22Rv1 (cell line): ENCODE measurements around the gene NDUFA13.

Experiments
- CTCF ChIP-seq: fragments of 450-650 bp; IDR thresholded peaks from 2 replicates; pipeline ENCODE4 v1.5.1; 2017; ENCODE audit warnings: mild to moderate bottlenecking
- ZFX ChIP-seq: fragments of 450-650 bp; IDR thresholded peaks from 2 replicates; pipeline ENCODE4 v1.6.1; 2017; ENCODE audit warnings: antibody characterized with exemption, borderline replicate concordance

GRCh38 chr19:19506592-19506991 is 9.4 kb upstream of the NDUFA13 start:
- no peak for TF ChIP-seq CTCF
- no peak for TF ChIP-seq ZFX
